ENCODE data around the gene NEUROD4.

Gene NEUROD4

GRCh38 chr12:55061024-55061423, 41.2 kb downstream of the NEUROD4 start:
- Histone ChIP-seq H3K4me1 (ENCODE audit: insufficient read depth, low read length) (peaks cover 22% of the 10 kb centered on the region), H3K36me3 (ENCODE audit: insufficient read depth, low read length) (no peaks in the 10 kb centered on the region), H3K27me3 (ENCODE audit: insufficient read depth, low read length) (no peaks in the 10 kb centered on the region), H3K9me3 (ENCODE audit: insufficient read depth, low read depth, low read length) (no peaks in the 10 kb centered on the region), H3K27ac (ENCODE audit: low read depth, low read length) (no peak overlapping the region; the same call in none of the 2 replicates), H3K9ac (ENCODE audit: low read depth, low read length) (no peak overlapping the region), H3K4me3 (ENCODE audit: low read length) (no peak overlapping the region)
- 9% methylated on average over 1 of the region's 3 CpGs for WGBS

- Histone ChIP-seq H3K9ac (ENCODE audit: low read depth, low read length) (no peak overlapping the region), H3K9me3 (ENCODE audit: insufficient read depth, low read depth, low read length) (no peaks in the 10 kb centered on the region), H3K4me3 (ENCODE audit: low read length) (no peak overlapping the region), H3K36me3 (ENCODE audit: insufficient read depth, low read length) (no peaks in the 10 kb centered on the region), H3K4me1 (ENCODE audit: insufficient read depth, low read length) (peaks cover 28% of the 10 kb centered on the region), H3K27me3 (ENCODE audit: insufficient read depth, low read length) (no peaks in the 10 kb centered on the region), H3K27ac (ENCODE audit: low read depth, low read length) (no peak overlapping the region)
- WGBS, result 84% methylated on average over 2 of the region's 2 CpGs
Measured at GRCh38 chr12:55063291-55063690, 43.5 kb downstream of the NEUROD4 start.

GRCh38 chr12:55065535-55065934, 45.8 kb downstream of the NEUROD4 start:
- Histone ChIP-seq H3K9me3 (ENCODE audit: insufficient read depth, low read depth, low read length) (no peaks in the 10 kb centered on the region), H3K36me3 (ENCODE audit: insufficient read depth, low read length) (no peaks in the 10 kb centered on the region), H3K4me3 (ENCODE audit: low read length) (no peak overlapping the region), H3K27ac (ENCODE audit: low read depth, low read length) (no peak overlapping the region), H3K9ac (ENCODE audit: low read depth, low read length) (no peak overlapping the region), H3K4me1 (ENCODE audit: insufficient read depth, low read length) (peaks cover 22% of the 10 kb centered on the region), H3K27me3 (ENCODE audit: insufficient read depth, low read length) (no peaks in the 10 kb centered on the region)
- 93% methylated on average over 4 of the region's 4 CpGs for WGBS

GRCh38 chr12:55067701-55068100, 47.9 kb downstream of the NEUROD4 start:
- H3K4me1 ChIP-seq (ENCODE audit: insufficient read depth, low read length), result peaks cover 6% of the 10 kb centered on the region

GRCh38 chr12:55068416-55069010, 48.7 kb downstream of the NEUROD4 start:
- 59% methylated on average over 8 of the region's 8 CpGs for WGBS
- no peak overlapping the region for H3K9ac ChIP-seq (ENCODE audit: low read depth, low read length)

More at GRCh38 chr12:55067701-55068100, 47.9 kb downstream of the NEUROD4 start:
- Histone ChIP-seq H3K9ac (ENCODE audit: low read depth, low read length) (no peak overlapping the region), H3K9me3 (ENCODE audit: insufficient read depth, low read depth, low read length) (no peaks in the 10 kb centered on the region), H3K27ac (ENCODE audit: low read depth, low read length) (no peak overlapping the region), H3K4me3 (ENCODE audit: low read length) (no peak overlapping the region), H3K36me3 (ENCODE audit: insufficient read depth, low read length) (no peaks in the 10 kb centered on the region), H3K27me3 (ENCODE audit: insufficient read depth, low read length) (no peaks in the 10 kb centered on the region)
- 83% methylated on average over 8 of the region's 8 CpGs for WGBS

GRCh38 chr12:55072083-55072482, 52.3 kb downstream of the NEUROD4 start:
- H3K4me1 ChIP-seq (ENCODE audit: insufficient read depth, low read length), result peaks cover 6% of the 10 kb centered on the region
- WGBS, result 70% methylated on average over 3 of the region's 3 CpGs

More at GRCh38 chr12:55068416-55069010, 48.7 kb downstream of the NEUROD4 start:
- no peaks in the 10 kb centered on the region for H3K9me3 ChIP-seq (ENCODE audit: insufficient read depth, low read depth, low read length)
- peaks cover 6% of the 10 kb centered on the region for H3K4me1 ChIP-seq (ENCODE audit: insufficient read depth, low read length)
- no peak overlapping the region for H3K27ac ChIP-seq (ENCODE audit: low read depth, low read length)
- H3K36me3 ChIP-seq (ENCODE audit: insufficient read depth, low read length), result no peaks in the 10 kb centered on the region
- H3K27me3 ChIP-seq (ENCODE audit: insufficient read depth, low read length), result no peaks in the 10 kb centered on the region
- no peak overlapping the region for H3K4me3 ChIP-seq (ENCODE audit: low read length)

GRCh38 chr12:55073043-55074022, 53.6 kb downstream of the NEUROD4 start:
- no peaks in the 10 kb centered on the region for H3K36me3 ChIP-seq (ENCODE audit: insufficient read depth, low read length)
- H3K4me3 ChIP-seq (ENCODE audit: low read length), result no peak overlapping the region
- H3K27ac ChIP-seq (ENCODE audit: low read depth, low read length), result no peak overlapping the region
- WGBS, result 54% methylated on average over 6 of the region's 8 CpGs
- no peaks in the 10 kb centered on the region for H3K4me1 ChIP-seq (ENCODE audit: insufficient read depth, low read length)
- no peaks in the 10 kb centered on the region for H3K27me3 ChIP-seq (ENCODE audit: insufficient read depth, low read length)
- H3K9ac ChIP-seq (ENCODE audit: low read depth, low read length), result no peak overlapping the region
- H3K9me3 ChIP-seq (ENCODE audit: insufficient read depth, low read depth, low read length), result no peaks in the 10 kb centered on the region

More at GRCh38 chr12:55072083-55072482, 52.3 kb downstream of the NEUROD4 start:
- Histone ChIP-seq H3K36me3 (ENCODE audit: insufficient read depth, low read length) (no peaks in the 10 kb centered on the region), H3K9ac (ENCODE audit: low read depth, low read length) (no peak overlapping the region), H3K27ac (ENCODE audit: low read depth, low read length) (no peak overlapping the region), H3K9me3 (ENCODE audit: insufficient read depth, low read depth, low read length) (no peaks in the 10 kb centered on the region), H3K4me3 (ENCODE audit: low read length) (no peak overlapping the region), H3K27me3 (ENCODE audit: insufficient read depth, low read length) (no peaks in the 10 kb centered on the region)

GRCh38 chr12:55074806-55075205, 55.0 kb downstream of the NEUROD4 start:
- H3K9me3 ChIP-seq (ENCODE audit: insufficient read depth, low read depth, low read length), result no peaks in the 10 kb centered on the region
- no peak overlapping the region for H3K27ac ChIP-seq (ENCODE audit: low read depth, low read length)
- H3K9ac ChIP-seq (ENCODE audit: low read depth, low read length), result no peak overlapping the region
- no peaks in the 10 kb centered on the region for H3K4me1 ChIP-seq (ENCODE audit: insufficient read depth, low read length)
- no peaks in the 10 kb centered on the region for H3K27me3 ChIP-seq (ENCODE audit: insufficient read depth, low read length)
- WGBS, result 92% methylated on average over 3 of the region's 3 CpGs
- no peaks in the 10 kb centered on the region for H3K36me3 ChIP-seq (ENCODE audit: insufficient read depth, low read length)
- no peak overlapping the region for H3K4me3 ChIP-seq (ENCODE audit: low read length)
